WTC11 (cell line): ENCODE results near the gene KCNIP2. TPM values are rescaled to one million over a fixed set of nuclear protein-coding genes. Genes with fewer than 3 reads are reported as not detected.

Source experiments
- ATAC-seq: fragments of 200-7000 bp; cut with Tn5 transposase; 2 replicates; pipeline ENCODE4 v1.10.0; 2021; ENCODE audit warnings: mild to moderate bottlenecking, moderate library complexity
- CTCF ChIA-PET: fragments of 300-600 bp; sonication (Branson Sonifier 250); formaldehyde crosslinking; loops from one replicate; lab custom pipeline; 2021; ENCODE audit warnings: antibody characterized with exemption; lab: Charles Lee
- POLR2A ChIA-PET: fragments of 350-600 bp; sonication (Branson Sonifier 250); formaldehyde crosslinking; loops from one replicate; lab custom pipeline; 2021; ENCODE audit warnings: antibody characterized with exemption; lab: Charles Lee
- DNase-seq: peaks from one replicate; pipeline ENCODE4 v3.0.0; 2021; ENCODE audit warnings: low spot score
- H3K27ac Mint-ChIP-seq: 2 replicates; pipeline ENCODE4 v1.8.0; 2021; ENCODE audit warnings: mixed read lengths
- H3K27me3 Mint-ChIP-seq: 2 replicates; pipeline ENCODE4 v1.8.0; 2021; ENCODE audit warnings: low read depth, mild to moderate bottlenecking, moderate library complexity, mixed read lengths
- H3K36me3 Mint-ChIP-seq: 2 replicates; pipeline ENCODE4 v1.8.0; 2021; ENCODE audit warnings: mixed read lengths
- H3K4me1 Mint-ChIP-seq: 2 replicates; pipeline ENCODE4 v1.8.0; 2022; ENCODE audit warnings: mixed read lengths
- H3K4me3 Mint-ChIP-seq: 2 replicates; pipeline ENCODE4 v1.8.0; 2021; ENCODE audit warnings: mild to moderate bottlenecking, moderate library complexity, mixed read lengths
- H3K9me3 Mint-ChIP-seq: 2 replicates; pipeline ENCODE4 v1.8.0; 2021; ENCODE audit warnings: mixed read lengths
- CDX4 ChIP-seq: fragments of 250-450 bp; sonication (Bioruptor Pico); IDR thresholded peaks from 2 replicates; pipeline ENCODE4 v1.9.0; 2021; ENCODE audit warnings: moderate library complexity, mild to moderate bottlenecking, inconsistent platforms, borderline replicate concordance
- ESRRA ChIP-seq: sonication (generic); formaldehyde crosslinking; IDR thresholded peaks from 2 replicates; pipeline ENCODE4 v1.8.1; 2022; ENCODE audit warnings: mild to moderate bottlenecking, missing genetic modification reagents, borderline replicate concordance
- FOXP4 ChIP-seq: sonication (generic); formaldehyde crosslinking; IDR thresholded peaks from 2 replicates; pipeline ENCODE4 v1.8.0; 2022; ENCODE audit warnings: mild to moderate bottlenecking, missing genetic modification reagents
- MAX ChIP-seq: sonication (generic); formaldehyde crosslinking; IDR thresholded peaks from 2 replicates; pipeline ENCODE4 v1.8.0; 2022; ENCODE audit warnings: mild to moderate bottlenecking, missing genetic modification reagents
- MXD4 ChIP-seq: fragments of 250-450 bp; sonication (Bioruptor Pico); IDR thresholded peaks from 2 replicates; pipeline ENCODE4 v1.8.0; 2021; ENCODE audit warnings: mild to moderate bottlenecking, moderate library complexity, borderline replicate concordance
- NFATC4 ChIP-seq: fragments of 250-450 bp; sonication (Bioruptor Pico); IDR thresholded peaks from 2 replicates; pipeline ENCODE4 v1.9.0; 2021; ENCODE audit warnings: mild to moderate bottlenecking
- NR1H2 ChIP-seq: sonication (generic); formaldehyde crosslinking; IDR thresholded peaks from 2 replicates; pipeline ENCODE4 v1.9.0; 2021; ENCODE audit warnings: mild to moderate bottlenecking, moderate library complexity, missing genetic modification reagents
- NR2C2 ChIP-seq: sonication (generic); formaldehyde crosslinking; IDR thresholded peaks from 2 replicates; pipeline ENCODE4 v1.8.0; 2022; ENCODE audit warnings: mild to moderate bottlenecking, missing genetic modification reagents
- RELA ChIP-seq: sonication (generic); formaldehyde crosslinking; IDR thresholded peaks from 2 replicates; pipeline ENCODE4 v1.8.1; 2022; ENCODE audit warnings: missing genetic modification reagents, mild to moderate bottlenecking, borderline replicate concordance
- SMAD4 ChIP-seq: sonication (generic); formaldehyde crosslinking; IDR thresholded peaks from 2 replicates; pipeline ENCODE4 v1.8.0; 2022; ENCODE audit warnings: mild to moderate bottlenecking, missing genetic modification reagents
- TCF7 ChIP-seq: sonication (generic); formaldehyde crosslinking; IDR thresholded peaks from 2 replicates; pipeline ENCODE4 v1.8.0; 2022; ENCODE audit warnings: mild to moderate bottlenecking, low read depth, missing genetic modification reagents, moderate library complexity
- TEAD4 ChIP-seq: sonication (generic); formaldehyde crosslinking; IDR thresholded peaks from 2 replicates; pipeline ENCODE4 v1.8.0; 2022; ENCODE audit warnings: mild to moderate bottlenecking, missing genetic modification reagents
- TP53 ChIP-seq: sonication (generic); formaldehyde crosslinking; IDR thresholded peaks from 2 replicates; pipeline ENCODE4 v1.8.1; 2023; ENCODE audit warnings: mild to moderate bottlenecking, missing genetic modification reagents
- ZBTB21 ChIP-seq: sonication (generic); formaldehyde crosslinking; IDR thresholded peaks from 2 replicates; pipeline ENCODE4 v1.8.1; 2023; ENCODE audit warnings: mild to moderate bottlenecking, missing genetic modification reagents, borderline replicate concordance
- ZMAT4 ChIP-seq: fragments of 250-450 bp; sonication (Bioruptor Pico); IDR thresholded peaks from 2 replicates; pipeline ENCODE4 v1.9.0; 2021; ENCODE audit warnings: mild to moderate bottlenecking
- ZNF219 ChIP-seq: sonication (generic); formaldehyde crosslinking; IDR thresholded peaks from 2 replicates; pipeline ENCODE4 v1.8.0; 2023; ENCODE audit warnings: missing genetic modification reagents, mild to moderate bottlenecking, borderline replicate concordance
- ZNF425 ChIP-seq: fragments of 250-450 bp; sonication (Bioruptor Pico); conservative IDR thresholded peaks from 2 replicates; pipeline ENCODE4 v1.9.0; 2021; ENCODE audit warnings: mild to moderate bottlenecking
- ZNF532 ChIP-seq: fragments of 250-450 bp; sonication (Bioruptor Pico); IDR thresholded peaks from 2 replicates; pipeline ENCODE4 v1.9.0; 2021; ENCODE audit warnings: mild to moderate bottlenecking, borderline replicate concordance
- total RNA-seq: library from RNA; stranded (reverse); gene quantifications from 3 replicates; pipeline ENCODE4 v1.2.3, GENCODE V29; 2021

Gene KCNIP2
- total RNA-seq, 1 experiment from 2014 or later, result 5.2 TPM

- TF ChIP-seq SMAD4 (CRISPR knock-in tag) (no peak), NFATC4 (CRISPR knock-in tag) (no peak), ZNF532 (no peak), ZMAT4 (CRISPR knock-in tag) (no peak), NR1H2 (CRISPR knock-in tag) (no peak), ZNF425 (no peak)
Observed at GRCh38 chr10:101832325-101832771, 11.3 kb downstream of the KCNIP2 start (continued).

GRCh38 chr10:101831169-101831811 lies 12.3 kb downstream of the KCNIP2 start:
- CTCF ChIA-PET, result interaction anchor here (0.6 to 5.2 kb wide), 4 partner anchors 9 to 179 kb away, joined by 3 to 64 read pairs (median 3); partner anchors contain the start of gene KCNIP2
- H3K4me1 Mint-ChIP-seq, result peaks cover 30% of the 10 kb centered on the region
- ATAC-seq (no peak), DNase-seq (no peak)
- peak overlapping the region; percentile 63; the same call in 1 of the 2 replicates for H3K27ac Mint-ChIP-seq
- no peaks in the 10 kb centered on the region for H3K36me3 Mint-ChIP-seq
- TF ChIP-seq ZBTB21, result 0 out of 2 replicates have a peak, but pooled peaks have one; percentile 8
- TF ChIP-seq NR2C2, result no peak
- H3K27me3 Mint-ChIP-seq, result peaks cover 3% of the 10 kb centered on the region
- peak overlapping the region; percentile 78 for H3K4me3 Mint-ChIP-seq
- POLR2A ChIA-PET, result interaction anchor here (0.9 kb wide), 1 partner anchor 13 kb away, joined by 3 read pairs; the partner anchor contains the start of gene OGA
- no peaks in the 10 kb centered on the region for H3K9me3 Mint-ChIP-seq

GRCh38 chr10:101830322-101831168 lies 13.1 kb downstream of the KCNIP2 start:
- ChIA-PET POLR2A (interaction anchor here (0.9 kb wide), 2 partner anchors 9 to 12 kb away, joined by 3 to 4 read pairs; partner anchors contain the start of gene OGA), CTCF (interaction anchor here (0.6 to 5.2 kb wide), 5 partner anchors 10 to 180 kb away, joined by 3 to 64 read pairs (median 3); partner anchors contain the start of gene KCNIP2)
- DNase-seq (peak; percentile 85), ATAC-seq (peak; percentile 57)
- Mint-ChIP-seq H3K9me3 (no peaks in the 10 kb centered on the region), H3K4me3 (peak overlapping the region; percentile 78), H3K4me1 (peaks cover 26% of the 10 kb centered on the region), H3K27me3 (peaks cover 3% of the 10 kb centered on the region), H3K27ac (peak overlapping the region; percentile 82), H3K36me3 (no peaks in the 10 kb centered on the region)
- TF ChIP-seq MXD4 (CRISPR knock-in tag) (no peak), CDX4 (no peak), ZNF219 (peak; percentile 84), ESRRA (CRISPR knock-in tag) (no peak), RELA (peak; percentile 40; the same call in 1 of the 2 replicates), TEAD4 (CRISPR knock-in tag) (no peak; the same call in 1 of the 2 replicates), MAX (CRISPR knock-in tag) (peak; percentile 95), FOXP4 (CRISPR knock-in tag) (0 out of 2 replicates have a peak, but pooled peaks have one; percentile 36), ZBTB21 (peak; percentile 73; the same call in 1 of the 2 replicates), TP53 (no peak), TCF7 (CRISPR knock-in tag) (no peak)
